Liver (tissue), 3 donors: ENCODE data around the gene ASPDH.

Experiments used
- ATF3 ChIP-seq: IDR thresholded peaks from 2 replicates; pipeline ENCODE4 v1.6.1; 2016; ENCODE audit warnings: antibody characterized with exemption
- GABPA ChIP-seq, 2 donors: IDR thresholded peaks in 1 of 2; conservative IDR thresholded peaks in 1 of 2; 2 replicates each; pipeline ENCODE4 v1.6.1; 2016; ENCODE audit warnings: antibody characterized with exemption in 2 of 2, mild to moderate bottlenecking in 1 of 2, moderate library complexity in 1 of 2
- HNF4A ChIP-seq, 2 donors: conservative IDR thresholded peaks; 2 replicates each; pipeline ENCODE4 v1.6.1; 2016; ENCODE audit warnings: antibody characterized with exemption in 2 of 2, mild to moderate bottlenecking in 2 of 2
- HNF4G ChIP-seq: IDR thresholded peaks from 2 replicates; pipeline ENCODE4 v1.6.1; 2016; ENCODE audit warnings: antibody characterized with exemption
- RAD21 ChIP-seq, 2 donors: IDR thresholded peaks; 2 replicates each; pipeline ENCODE4 v1.6.1; 2016; ENCODE audit warnings: antibody characterized with exemption in 2 of 2, mild to moderate bottlenecking in 2 of 2
- SP1 ChIP-seq: IDR thresholded peaks from 2 replicates; pipeline ENCODE4 v1.6.1; 2018; ENCODE audit warnings: antibody characterized with exemption, mild to moderate bottlenecking
- TAF1 ChIP-seq: conservative IDR thresholded peaks from 2 replicates; pipeline ENCODE4 v1.6.1; 2016; ENCODE audit warnings: antibody characterized with exemption, mild to moderate bottlenecking
- TF ChIP-seq, protein P1 (sequence below): fragments of 150-350 bp; IDR thresholded peaks from 2 replicates; pipeline ENCODE4 v1.5.1; 2017; ENCODE audit warnings: improper control_type of control experiment, low read depth, low read length; ENCODE audit not compliant: missing input control
- TF ChIP-seq, protein P2 (sequence below): IDR thresholded peaks from 2 replicates; pipeline ENCODE4 v1.6.1; 2016; ENCODE audit warnings: antibody characterized with exemption, mild to moderate bottlenecking
- donor health status: healthy.
- donor health status: healthy.

DNA sequence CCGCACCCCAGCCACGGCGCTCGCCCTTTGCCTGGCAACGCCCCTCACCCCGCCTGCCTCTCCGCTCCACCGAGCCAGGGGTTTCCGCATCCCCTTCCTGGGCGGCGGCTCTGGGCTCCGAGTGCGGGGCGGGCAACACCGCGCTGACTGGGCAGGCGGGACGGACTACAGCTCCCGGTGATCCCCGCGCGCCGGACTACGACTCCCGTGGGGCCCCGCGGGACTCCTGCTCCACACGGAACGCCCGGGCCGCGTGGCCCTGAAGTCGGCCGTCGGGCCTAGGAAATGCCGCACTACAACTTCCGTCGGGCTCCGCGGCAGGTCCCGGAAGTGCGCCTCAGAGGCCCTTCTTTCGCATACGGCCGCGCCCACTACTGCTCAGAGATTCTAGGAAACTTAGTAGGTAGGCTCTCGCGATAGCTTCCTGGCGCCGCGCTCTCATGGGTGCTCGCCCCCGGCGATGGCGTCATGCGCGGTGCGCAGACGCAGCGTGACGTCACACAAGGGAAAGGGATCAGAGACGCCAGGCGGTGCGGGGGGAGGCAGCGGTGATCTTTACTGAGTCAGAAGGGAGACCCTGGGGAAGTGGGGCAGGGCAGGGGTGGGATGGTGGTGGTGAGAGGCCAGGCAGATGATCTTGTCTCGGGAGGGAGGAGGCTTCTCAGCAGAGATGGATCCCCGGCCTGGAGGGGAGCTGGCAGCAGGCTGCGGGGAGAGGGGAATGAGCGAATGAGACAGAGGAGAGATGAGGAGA, 2.5 kb downstream of the ASPDH start, which contains the start of gene JOSD2:
- TF ChIP-seq, protein P1, sequence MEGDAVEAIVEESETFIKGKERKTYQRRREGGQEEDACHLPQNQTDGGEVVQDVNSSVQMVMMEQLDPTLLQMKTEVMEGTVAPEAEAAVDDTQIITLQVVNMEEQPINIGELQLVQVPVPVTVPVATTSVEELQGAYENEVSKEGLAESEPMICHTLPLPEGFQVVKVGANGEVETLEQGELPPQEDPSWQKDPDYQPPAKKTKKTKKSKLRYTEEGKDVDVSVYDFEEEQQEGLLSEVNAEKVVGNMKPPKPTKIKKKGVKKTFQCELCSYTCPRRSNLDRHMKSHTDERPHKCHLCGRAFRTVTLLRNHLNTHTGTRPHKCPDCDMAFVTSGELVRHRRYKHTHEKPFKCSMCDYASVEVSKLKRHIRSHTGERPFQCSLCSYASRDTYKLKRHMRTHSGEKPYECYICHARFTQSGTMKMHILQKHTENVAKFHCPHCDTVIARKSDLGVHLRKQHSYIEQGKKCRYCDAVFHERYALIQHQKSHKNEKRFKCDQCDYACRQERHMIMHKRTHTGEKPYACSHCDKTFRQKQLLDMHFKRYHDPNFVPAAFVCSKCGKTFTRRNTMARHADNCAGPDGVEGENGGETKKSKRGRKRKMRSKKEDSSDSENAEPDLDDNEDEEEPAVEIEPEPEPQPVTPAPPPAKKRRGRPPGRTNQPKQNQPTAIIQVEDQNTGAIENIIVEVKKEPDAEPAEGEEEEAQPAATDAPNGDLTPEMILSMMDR, result no peak
- TF ChIP-seq RAD21 (IDR thresholded peaks at IDR 0.05), result no peak
- TF ChIP-seq, protein P2, sequence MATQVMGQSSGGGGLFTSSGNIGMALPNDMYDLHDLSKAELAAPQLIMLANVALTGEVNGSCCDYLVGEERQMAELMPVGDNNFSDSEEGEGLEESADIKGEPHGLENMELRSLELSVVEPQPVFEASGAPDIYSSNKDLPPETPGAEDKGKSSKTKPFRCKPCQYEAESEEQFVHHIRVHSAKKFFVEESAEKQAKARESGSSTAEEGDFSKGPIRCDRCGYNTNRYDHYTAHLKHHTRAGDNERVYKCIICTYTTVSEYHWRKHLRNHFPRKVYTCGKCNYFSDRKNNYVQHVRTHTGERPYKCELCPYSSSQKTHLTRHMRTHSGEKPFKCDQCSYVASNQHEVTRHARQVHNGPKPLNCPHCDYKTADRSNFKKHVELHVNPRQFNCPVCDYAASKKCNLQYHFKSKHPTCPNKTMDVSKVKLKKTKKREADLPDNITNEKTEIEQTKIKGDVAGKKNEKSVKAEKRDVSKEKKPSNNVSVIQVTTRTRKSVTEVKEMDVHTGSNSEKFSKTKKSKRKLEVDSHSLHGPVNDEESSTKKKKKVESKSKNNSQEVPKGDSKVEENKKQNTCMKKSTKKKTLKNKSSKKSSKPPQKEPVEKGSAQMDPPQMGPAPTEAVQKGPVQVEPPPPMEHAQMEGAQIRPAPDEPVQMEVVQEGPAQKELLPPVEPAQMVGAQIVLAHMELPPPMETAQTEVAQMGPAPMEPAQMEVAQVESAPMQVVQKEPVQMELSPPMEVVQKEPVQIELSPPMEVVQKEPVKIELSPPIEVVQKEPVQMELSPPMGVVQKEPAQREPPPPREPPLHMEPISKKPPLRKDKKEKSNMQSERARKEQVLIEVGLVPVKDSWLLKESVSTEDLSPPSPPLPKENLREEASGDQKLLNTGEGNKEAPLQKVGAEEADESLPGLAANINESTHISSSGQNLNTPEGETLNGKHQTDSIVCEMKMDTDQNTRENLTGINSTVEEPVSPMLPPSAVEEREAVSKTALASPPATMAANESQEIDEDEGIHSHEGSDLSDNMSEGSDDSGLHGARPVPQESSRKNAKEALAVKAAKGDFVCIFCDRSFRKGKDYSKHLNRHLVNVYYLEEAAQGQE, result peak; percentile 60
- no peak for TF ChIP-seq ATF3
- no peak for TF ChIP-seq TAF1
- peak; percentile 87 to 97 for TF ChIP-seq GABPA (IDR thresholded peaks at IDR 0.05 in 1 of 2, conservative IDR thresholded peaks at IDR 0.05 in 1 of 2)
- peak; percentile 81 for TF ChIP-seq SP1
- TF ChIP-seq HNF4A (conservative IDR thresholded peaks at IDR 0.05), result peak in 1 of 2 donors; percentile 17
- TF ChIP-seq HNF4G, result no peak
